Stromal cell of bone marrow (primary cell): ENCODE results near the gene XPOT.
"Not testable (repeated sequence)": the region's sequence is repeated elsewhere in the genome, so short reads cannot be mapped to it uniquely, and the experiment has no call there.

Experiments
- DNase-seq: peaks from one replicate; pipeline ENCODE4 v3.0.0-alpha.2; 2012; ENCODE audit warnings: low read depth

The XPOT gene

GRCh38 chr12:64403707-64404469, at the start of gene XPOT:
Gene XPOT, plus strand, starts transcription at chr12:64404392. Its CDS starts 5,644 bp downstream, at chr12:64410036.
- DNase-seq: peak; percentile 94

- not testable (repeated sequence) for DNase-seq
These were observed 48.0 kb upstream of the XPOT start for GRCh38 chr12:64356209-64356608.

- DNase-seq: not testable (repeated sequence)
These were observed 43.0 kb upstream of the XPOT start for GRCh38 chr12:64361173-64361572.

- no peak for DNase-seq
These were observed 41.4 kb upstream of the XPOT start for GRCh38 chr12:64362721-64363305.

GRCh38 chr12:64383675-64384074, 20.5 kb upstream of the XPOT start:
- no peak for DNase-seq

- no peak for DNase-seq
These were observed 19.2 kb upstream of the XPOT start for GRCh38 chr12:64385019-64385418.

- peak; percentile 56 for DNase-seq
These were observed 18.7 kb upstream of the XPOT start for GRCh38 chr12:64385468-64385867.

- DNase-seq: no peak
These were observed 16.9 kb upstream of the XPOT start for GRCh38 chr12:64387197-64387816.

- no peak for DNase-seq
These were observed 15.0 kb upstream of the XPOT start for GRCh38 chr12:64389154-64389553.

GRCh38 chr12:64390275-64390851, 13.8 kb upstream of the XPOT start, which contains the start of gene C12orf56:
Gene C12orf56, minus strand, starts transcription at chr12:64390758. Its CDS starts 193 bp downstream, at chr12:64390565.
- DNase-seq: no peak

- DNase-seq: no peak
These were observed 12.0 kb upstream of the XPOT start for GRCh38 chr12:64392221-64392620.

GRCh38 chr12:64395739-64396138, 8.5 kb upstream of the XPOT start:
- DNase-seq: no peak

GRCh38 chr12:64400041-64400440, 4.2 kb upstream of the XPOT start:
- no peak for DNase-seq

- DNase-seq: no peak
These were observed 2.0 kb upstream of the XPOT start for GRCh38 chr12:64402181-64402580.

- no peak for DNase-seq
These were observed 471 bp downstream of the XPOT start for GRCh38 chr12:64404470-64405256.

GRCh38 chr12:64407342-64408223, 3.4 kb downstream of the XPOT start:
- no peak for DNase-seq

GRCh38 chr12:64411427-64411826, 7.2 kb downstream of the XPOT start:
- no peak for DNase-seq

- no peak for DNase-seq
These were observed 8.3 kb downstream of the XPOT start for GRCh38 chr12:64412459-64412858.

- DNase-seq: no peak
These were observed 9.7 kb downstream of the XPOT start for GRCh38 chr12:64413884-64414283.

- DNase-seq: no peak
These were observed 14.0 kb downstream of the XPOT start for GRCh38 chr12:64418209-64418608.

- DNase-seq: no peak
These were observed 15.5 kb downstream of the XPOT start for GRCh38 chr12:64419696-64420095.
